ENCODE measurements around the gene LEFTY1. TPM values are rescaled to one million over a fixed set of nuclear protein-coding genes. Genes with fewer than 3 reads are reported as not detected.

LEFTY1 gene
- total and polyA plus RNA-seq, 8 donors: 0.61 to 6.9 (median 3.9) TPM; not detected in 1

- Histone ChIP-seq H3K4me3 (no peak overlapping the region), H3K36me3 (no peaks in the 10 kb centered on the region), H3K4me1 (peaks cover 0 to 12% of the 10 kb centered on the region in 2 donors), H3K9me3 (no peaks in the 10 kb centered on the region), H3K27me3 (peaks cover 0 to 6% of the 10 kb centered on the region in 2 donors), H3K27ac (no peak overlapping the region)
- ATAC-seq: no peak
- no peak for TF ChIP-seq CTCF (IDR thresholded peaks at IDR 0.05)
- no peak for DNase-seq
- intact Hi-C loops (cut with DNase I): no loop called here
These were observed 2.0 kb downstream of the LEFTY1 start for GRCh38 chr1:225887030-225887314.

DNA sequence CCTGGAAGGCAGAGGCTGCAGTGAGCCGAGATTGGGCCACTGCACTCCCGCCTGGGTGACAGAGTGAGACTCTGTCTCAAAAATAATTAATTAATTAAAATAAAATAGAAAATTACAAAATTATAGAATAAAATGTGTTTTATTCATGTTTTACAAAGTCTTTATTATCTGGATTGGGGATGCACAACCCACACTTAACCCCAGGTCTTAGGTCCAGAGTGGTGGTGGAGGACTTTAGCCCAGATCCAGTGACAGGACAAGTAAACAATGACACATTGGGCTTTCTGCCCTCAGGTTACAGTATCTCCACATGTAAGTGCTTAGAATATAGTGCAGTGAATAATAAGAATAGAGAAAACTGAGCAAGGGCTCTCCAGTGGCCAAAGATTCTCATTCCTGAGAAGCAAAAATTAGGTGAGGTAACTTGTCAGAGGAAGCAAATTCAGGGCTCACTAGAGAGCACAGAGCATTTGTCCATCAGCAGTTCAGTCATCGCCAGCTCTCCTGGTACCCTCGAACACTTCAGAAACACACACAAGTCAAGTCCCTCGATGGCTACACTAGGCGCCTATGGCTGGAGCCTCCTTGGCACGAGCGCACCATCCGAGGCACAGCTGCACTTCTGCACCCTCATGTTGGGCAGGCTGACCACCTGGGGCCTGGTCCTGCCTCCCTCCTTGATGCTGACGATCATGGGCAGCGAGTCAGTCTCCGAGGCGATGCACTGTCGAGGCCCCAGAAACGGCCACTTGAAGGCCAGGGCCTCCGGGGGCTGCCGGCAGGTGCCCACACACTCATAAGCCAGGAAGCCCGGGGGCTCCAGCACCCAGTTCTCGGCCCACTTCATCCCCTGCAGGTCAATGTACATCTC is 2.6 kb downstream of the LEFTY1 start:
- intact Hi-C loops (cut with DNase I): no loop called here
- DNase-seq (no peak), ATAC-seq (no peak)
- Histone ChIP-seq H3K27ac (no peak overlapping the region), H3K36me3 (no peaks in the 10 kb centered on the region), H3K9me3 (no peaks in the 10 kb centered on the region), H3K4me3 (no peak overlapping the region), H3K27me3 (peaks cover 0 to 6% of the 10 kb centered on the region in 2 donors), H3K4me1 (peaks cover 0 to 13% of the 10 kb centered on the region in 2 donors)
- no peak for TF ChIP-seq CTCF (IDR thresholded peaks at IDR 0.05)

DNA sequence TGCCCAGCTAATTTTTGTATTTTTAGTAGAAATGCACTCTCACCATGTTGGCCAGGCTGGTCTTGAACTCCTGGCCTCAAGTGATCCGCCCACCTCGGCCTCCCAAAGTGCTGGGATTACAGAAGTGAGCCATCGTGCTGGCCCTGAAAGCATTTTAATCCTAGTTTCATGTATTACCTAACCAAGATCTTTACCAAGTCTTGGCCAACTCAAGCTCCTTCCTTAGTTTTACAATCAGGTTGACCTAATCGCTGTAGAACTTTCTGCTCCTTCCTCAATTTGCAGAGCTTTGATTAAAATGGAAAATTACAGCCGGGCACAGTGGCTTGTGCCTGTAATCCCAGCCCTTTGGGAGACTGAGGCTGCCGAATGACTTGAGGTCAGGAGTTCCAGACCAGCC is 3.6 kb downstream of the LEFTY1 start:
- intact Hi-C loops (cut with DNase I): no loop called here
- peaks cover 9 to 24% of the 10 kb centered on the region in 2 donors for H3K4me1 ChIP-seq
- H3K27me3 ChIP-seq: peaks cover 0 to 6% of the 10 kb centered on the region in 2 donors
- no peak for DNase-seq
- H3K27ac ChIP-seq: no peak overlapping the region
- H3K36me3 ChIP-seq: no peaks in the 10 kb centered on the region
- H3K4me3 ChIP-seq: no peak overlapping the region
- no peak for TF ChIP-seq CTCF (IDR thresholded peaks at IDR 0.05)
- no peaks in the 10 kb centered on the region for H3K9me3 ChIP-seq
- no peak for ATAC-seq

GRCh38 chr1:225883616-225884265 is 5.2 kb downstream of the LEFTY1 start:
- DNase-seq (no peak), ATAC-seq (no peak)
- no peaks in the 10 kb centered on the region for H3K36me3 ChIP-seq
- H3K27ac ChIP-seq: no peak overlapping the region
- no peak for TF ChIP-seq CTCF (IDR thresholded peaks at IDR 0.05)
- intact Hi-C loops (cut with DNase I): no loop called here
- H3K4me1 ChIP-seq: peaks cover 15 to 40% of the 10 kb centered on the region in 2 donors
- peak overlapping the region in 1 of 2 donors; percentile 97 for H3K4me3 ChIP-seq
- no peaks in the 10 kb centered on the region for H3K9me3 ChIP-seq
- H3K27me3 ChIP-seq: peaks cover 0 to 6% of the 10 kb centered on the region in 2 donors

Measured in left lung (tissue), 10 donors.